ENCODE data around the gene PARVA. TPM values are rescaled to one million over a fixed set of nuclear protein-coding genes. Genes with fewer than 3 reads are reported as not detected.
A peak's percentile ranks its signal among the peaks of the same experiment; 100 is the strongest.

PARVA gene
- total and polyA plus RNA-seq, 2 of the 4 experiments (the other 2 are of a cell fraction) = 65.2 to 80.2 TPM

DNA sequence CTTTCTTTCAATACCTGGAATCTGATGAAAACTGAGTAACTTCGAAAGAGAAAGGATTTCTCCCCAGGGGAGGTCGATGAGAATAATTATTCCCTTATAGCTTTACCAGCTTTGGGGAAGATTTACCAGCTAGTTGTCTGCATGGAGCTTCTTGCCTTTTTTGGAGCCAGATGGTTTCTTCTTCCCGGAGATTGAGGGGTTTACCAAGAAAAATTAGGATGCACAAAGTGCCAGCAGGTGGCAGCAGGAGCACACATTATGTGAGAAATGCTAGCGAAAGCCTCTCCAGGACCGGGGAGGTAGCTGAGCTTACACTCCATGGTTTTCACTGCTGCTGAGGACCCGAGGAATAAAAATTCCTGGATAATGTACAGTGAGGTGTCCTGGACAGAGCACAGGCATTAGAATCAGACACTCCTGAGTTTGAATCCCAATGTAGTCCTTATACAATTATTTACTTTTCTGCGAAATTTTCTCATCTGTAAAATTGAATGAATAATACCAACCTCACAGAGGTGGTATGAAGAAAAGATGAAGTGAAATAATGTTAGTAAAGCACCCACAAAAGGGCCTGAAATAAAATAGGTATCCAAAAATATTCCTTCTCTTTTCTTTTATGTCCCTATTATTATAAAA lies 46.0 kb upstream of the PARVA start:
- Histone ChIP-seq H3K4me3 (ENCODE audit: insufficient read depth, low read depth, low read length) (no peak overlapping the region), H2BK5ac (ENCODE audit: low read depth, low read length, poor library complexity, severe bottlenecking) (no peak overlapping the region), H2BK20ac (ENCODE audit: low read depth, low read length) (peak overlapping the region; percentile 84), H4K20me1 (ENCODE audit: insufficient read depth, low read length) (no peaks in the 10 kb centered on the region), H3K9me3 (ENCODE audit: control insufficient read depth, insufficient read depth, low read length) (no peaks in the 10 kb centered on the region; the same call in 1 of the 2 replicates), H4K8ac (ENCODE audit: low read depth in 2 of 2, low read length in 2 of 2) (no peak overlapping the region), H4K91ac (ENCODE audit: insufficient read depth, low read depth, low read length) (peak overlapping the region; percentile 34; the same call in 1 of the 2 replicates), H3K4ac (ENCODE audit: low read depth, low read length) (peak overlapping the region; percentile 46; the same call in 1 of the 2 replicates), H2AK9ac (replicated peaks; ENCODE audit: low read depth, low read length, poor library complexity) (no peak overlapping the region), H3K27me3 (ENCODE audit: control insufficient read depth, insufficient read depth, low read length) (no peaks in the 10 kb centered on the region), H3K4me2 (ENCODE audit: low read depth, low read length) (no peak overlapping the region), H3K9ac (ENCODE audit: low read depth, low read length) (no peak overlapping the region; the same call in 1 of the 2 replicates), H3K23ac (ENCODE audit: low read depth, low read length) (no peak overlapping the region), H3K18ac (ENCODE audit: low read depth, low read length) (no peak overlapping the region), H3K4me1 (ENCODE audit: control insufficient read depth, insufficient read depth, low read length) (peaks cover 4% of the 10 kb centered on the region), H2AK5ac (ENCODE audit: low read depth, low read length) (no peak overlapping the region), H2BK15ac (ENCODE audit: low read depth, low read length) (peak overlapping the region; percentile 41; the same call in 1 of the 3 replicates), H3K79me1 (ENCODE audit: low read depth in 1 of 2, low read length in 2 of 2) (no peaks in the 10 kb centered on the region), H3K56ac (ENCODE audit: extremely low read depth, insufficient read depth, low read length) (no peak overlapping the region), H3K27ac (ENCODE audit: insufficient read depth, low read length) (no peak overlapping the region), H3K36me3 (ENCODE audit: control insufficient read depth, insufficient read depth, low read length) (no peaks in the 10 kb centered on the region), H2BK120ac (ENCODE audit: low read depth, low read length) (peak overlapping the region; percentile 48), H2AFZ (replicated peaks; ENCODE audit: low read length, poor library complexity) (no peak overlapping the region), H3K14ac (replicated peaks; ENCODE audit: low read depth, low read length) (no peak overlapping the region), H3K9me1 (ENCODE audit: insufficient read depth, low read length) (no peaks in the 10 kb centered on the region), H4K5ac (ENCODE audit: low read depth, low read length) (no peak overlapping the region)
- in situ Hi-C loops (cut with MboI; ENCODE audit: low sequenced_read_pairs) = no loop called here
- DNase-seq (peak; percentile 88), ATAC-seq (ENCODE audit: low read depth) (peak; percentile 97)
- dilution Hi-C loops (cut with HindIII; ENCODE audit: low sequenced_read_pairs, unreplicated experiment) = no loop called here
- no CpG with 5 or more reads among the region's 7 CpGs for WGBS, 2 experiments (ENCODE audit: extremely low coverage in 2 of 2, insufficient read length in 1 of 2)
- intact Hi-C loops (cut with micrococcal nuclease) = loop anchor here (1.0 to 10.0 kb wide), 12 partner anchors 43 to 852 kb away; partner anchors contain the start of genes PARVA and TEAD1
- POLR2A ChIA-PET (ENCODE audit: unreplicated experiment) = interaction anchor here (0.8 kb wide), 1 partner anchor 43 kb away, joined by 3 read pairs; no protein-coding TSS in a partner anchor
- no TSS peak for BruUV-seq (replicated peaks)
- peak; percentile 97 for TF ChIP-seq SMC3 (IDR thresholded peaks at IDR 0.05; ENCODE audit: low read depth, low read length)
- no peak for TF ChIP-seq CHD1 (IDR thresholded peaks at IDR 0.05; ENCODE audit: low read depth, low read length)
- 0 out of 2 replicates have a peak, but pooled peaks have one; percentile 42 for TF ChIP-seq POLR2A (IDR thresholded peaks at IDR 0.05; ENCODE audit: low read depth, low read length)
- peak; percentile 94 for TF ChIP-seq CTCF (conservative IDR thresholded peaks at IDR 0.05; ENCODE audit: low read depth, low read length)
- TF ChIP-seq RAD21 (IDR thresholded peaks at IDR 0.05; ENCODE audit: low read length) = peak; percentile 98
- CTCF ChIA-PET = interaction anchor here (0.6 to 2.1 kb wide), 25 partner anchors 11 to 1004 kb away, joined by 3 to 14 read pairs (median 4); partner anchors contain the start of gene PARVA
